Spinal cord (tissue), 10 donors: ENCODE measurements around the gene NUBPL. TPM values are rescaled to one million over a fixed set of nuclear protein-coding genes. Genes with fewer than 3 reads are reported as not detected.
"Not testable (repeated sequence)": the region's sequence is repeated elsewhere in the genome, so short reads cannot be mapped to it uniquely, and the experiment has no call there.

ENCODE experiments used
- DNase-seq, 6 donors: peaks; one replicate each; pipeline versions ENCODE4 v3.0.0 to v3.0.0-alpha.2; 2013 to 2015; ENCODE audit warnings: low spot score in 6 of 6, low read depth in 4 of 6
- H3K27ac ChIP-seq: one replicate; pipeline ENCODE4 v1.5.1; 2013; ENCODE audit warnings: low read depth, low read length, control low read depth
- H3K27me3 ChIP-seq: one replicate; pipeline ENCODE4 v1.6.1; 2013; ENCODE audit warnings: low read length; ENCODE audit not compliant: control insufficient read depth, insufficient read depth
- H3K36me3 ChIP-seq: one replicate; pipeline ENCODE4 v1.6.1; 2013; ENCODE audit warnings: low read length; ENCODE audit not compliant: control insufficient read depth, insufficient read depth
- H3K4me1 ChIP-seq: one replicate; pipeline ENCODE4 v1.6.1; 2013; ENCODE audit warnings: low read length; ENCODE audit not compliant: control insufficient read depth, insufficient read depth
- H3K4me3 ChIP-seq: one replicate; pipeline ENCODE4 v1.5.1; 2013; ENCODE audit warnings: low read depth, low read length, control low read depth
- H3K9me3 ChIP-seq: one replicate; pipeline ENCODE4 v1.6.1; 2013; ENCODE audit warnings: low read length; ENCODE audit not compliant: control insufficient read depth, insufficient read depth
- WGBS: methylation state at CpG from one replicate; pipeline ENCODE4 v1.1.5; 2013; ENCODE audit warnings: missing lambda C conversion rate; ENCODE audit not compliant: insufficient coverage; 5-methylcytosine and 5-hydroxymethylcytosine counted together
- polyA plus RNA-seq, 2 donors: library from polyadenylated mRNA; unstranded; fragments of 120-200 nt; gene quantifications; one replicate each; pipeline ENCODE4 v1.2.1, GENCODE V29; 2013; ENCODE audit not compliant: insufficient read length in 2 of 2
- total RNA-seq, 2 donors: library from RNA; depleted of rRNA in 1 of 2; stranded (reverse); fragments of 120-200 nt in 1 of 2; fragments of >200 nt in 1 of 2; gene quantifications; one replicate each; pipeline versions ENCODE4 v1.2.3 to v1.2.4, GENCODE V29; 2013 to 2014
- donor health status: healthy.

The NUBPL gene
- total and polyA plus RNA-seq, 4 donors: 11.2 to 17.9 (median 11.5) TPM

GRCh38 chr14:31652900-31653299 lies 91.7 kb downstream of the NUBPL start:
- 100% methylated on average over 2 of the region's 5 CpGs for WGBS
- DNase-seq, H3K27me3 ChIP-seq, H3K27ac ChIP-seq, H3K4me1 ChIP-seq, H3K4me3 ChIP-seq, H3K36me3 ChIP-seq, H3K9me3 ChIP-seq: not testable (repeated sequence)

GRCh38 chr14:31657917-31658316 lies 96.7 kb downstream of the NUBPL start:
- H3K4me1 ChIP-seq: no peaks in the 10 kb centered on the region
- H3K9me3 ChIP-seq: no peaks in the 10 kb centered on the region
- H3K36me3 ChIP-seq: no peaks in the 10 kb centered on the region
- no peak overlapping the region for H3K27ac ChIP-seq
- H3K27me3 ChIP-seq: no peaks in the 10 kb centered on the region
- DNase-seq: no peak
- no peak overlapping the region for H3K4me3 ChIP-seq

GRCh38 chr14:31659278-31659677 lies 98.1 kb downstream of the NUBPL start:
- Histone ChIP-seq H3K4me3 (no peak overlapping the region), H3K4me1 (no peaks in the 10 kb centered on the region), H3K36me3 (no peaks in the 10 kb centered on the region), H3K27ac (no peak overlapping the region), H3K27me3 (no peaks in the 10 kb centered on the region), H3K9me3 (no peaks in the 10 kb centered on the region)
- DNase-seq: no peak
- no CpG with 5 or more reads among the region's 1 CpG for WGBS

GRCh38 chr14:31660191-31660590 lies 99.0 kb downstream of the NUBPL start:
- WGBS: 100% methylated on average over 1 of the region's 3 CpGs

GRCh38 chr14:31660728-31661127 lies 99.5 kb downstream of the NUBPL start:
- H3K27ac ChIP-seq: no peak overlapping the region
- DNase-seq: no peak
- H3K27me3 ChIP-seq: no peaks in the 10 kb centered on the region
- H3K4me1 ChIP-seq: no peaks in the 10 kb centered on the region
- no peaks in the 10 kb centered on the region for H3K36me3 ChIP-seq
- no CpG with 5 or more reads among the region's 1 CpG for WGBS
- peaks cover 1% of the 10 kb centered on the region for H3K9me3 ChIP-seq
- no peak overlapping the region for H3K4me3 ChIP-seq

More at GRCh38 chr14:31660191-31660590, 99.0 kb downstream of the NUBPL start:
- H3K4me1 ChIP-seq: no peaks in the 10 kb centered on the region
- DNase-seq: no peak
- no peaks in the 10 kb centered on the region for H3K27me3 ChIP-seq
- no peaks in the 10 kb centered on the region for H3K36me3 ChIP-seq
- no peak overlapping the region for H3K27ac ChIP-seq
- H3K9me3 ChIP-seq: no peaks in the 10 kb centered on the region
- H3K4me3 ChIP-seq: no peak overlapping the region

GRCh38 chr14:31668348-31668747 lies 107.1 kb downstream of the NUBPL start:
- DNase-seq: no peak
- 93% methylated on average over 6 of the region's 8 CpGs for WGBS
- Histone ChIP-seq H3K9me3 (peaks cover 7% of the 10 kb centered on the region), H3K27me3 (no peaks in the 10 kb centered on the region), H3K36me3 (no peaks in the 10 kb centered on the region), H3K4me1 (no peaks in the 10 kb centered on the region), H3K4me3 (no peak overlapping the region), H3K27ac (no peak overlapping the region)

- no peak for DNase-seq
- H3K27me3 ChIP-seq: no peaks in the 10 kb centered on the region
- H3K9me3 ChIP-seq: peaks cover 6% of the 10 kb centered on the region
- no CpG with 5 or more reads among the region's 3 CpGs for whole genome bisulfite sequencing
- no peak overlapping the region for H3K27ac ChIP-seq
- H3K36me3 ChIP-seq: no peaks in the 10 kb centered on the region
- H3K4me3 ChIP-seq: no peak overlapping the region
- H3K4me1 ChIP-seq: no peaks in the 10 kb centered on the region
Observed at GRCh38 chr14:31672709-31673108, 111.5 kb downstream of the NUBPL start.

- no peak overlapping the region for H3K27ac ChIP-seq
- 100% methylated on average over 1 of the region's 3 CpGs for WGBS
- no peaks in the 10 kb centered on the region for H3K9me3 ChIP-seq
- no peaks in the 10 kb centered on the region for H3K27me3 ChIP-seq
- H3K4me3 ChIP-seq: no peak overlapping the region
- no peak for DNase-seq
- H3K36me3 ChIP-seq: no peaks in the 10 kb centered on the region
- H3K4me1 ChIP-seq: no peaks in the 10 kb centered on the region
Observed at GRCh38 chr14:31677052-31677451, 115.8 kb downstream of the NUBPL start.

- Histone ChIP-seq H3K4me3 (no peak overlapping the region), H3K4me1 (no peaks in the 10 kb centered on the region), H3K27ac (no peak overlapping the region), H3K36me3 (no peaks in the 10 kb centered on the region), H3K27me3 (no peaks in the 10 kb centered on the region), H3K9me3 (no peaks in the 10 kb centered on the region)
- 94% methylated on average over 3 of the region's 3 CpGs for WGBS
- no peak for DNase-seq
Observed at GRCh38 chr14:31677630-31678029, 116.4 kb downstream of the NUBPL start.

GRCh38 chr14:31678421-31679249 lies 117.4 kb downstream of the NUBPL start:
- Histone ChIP-seq H3K36me3 (no peaks in the 10 kb centered on the region), H3K4me1 (no peaks in the 10 kb centered on the region), H3K27me3 (no peaks in the 10 kb centered on the region), H3K4me3 (no peak overlapping the region), H3K9me3 (peaks cover 2% of the 10 kb centered on the region), H3K27ac (no peak overlapping the region)
- no peak for DNase-seq
- 85% methylated on average over 9 of the region's 9 CpGs for WGBS
